Endodermal cell (in vitro differentiated cells): ENCODE data around the gene C17orf75. TPM values are rescaled to one million over a fixed set of nuclear protein-coding genes. Genes with fewer than 3 reads are reported as not detected.

Experiments
- DNase-seq: peaks from one replicate; pipeline ENCODE4 v3.0.0-alpha.2; 2017
- H3K27ac ChIP-seq: 2 replicates; pipeline ENCODE4 v1.5.1; 2013; ENCODE audit warnings: mild to moderate bottlenecking, low read depth, low read length, moderate library complexity
- H3K27me3 ChIP-seq: 2 replicates; pipeline ENCODE4 v1.6.1; 2013; ENCODE audit warnings: mild to moderate bottlenecking, low read length, moderate library complexity; ENCODE audit not compliant: insufficient read depth, control insufficient read depth, poor library complexity, severe bottlenecking
- H3K36me3 ChIP-seq: 2 replicates; pipeline ENCODE4 v1.7.0; 2013; ENCODE audit warnings: mild to moderate bottlenecking, low read length, moderate library complexity; ENCODE audit not compliant: control insufficient read depth, insufficient read depth
- H3K4me1 ChIP-seq: one replicate; pipeline ENCODE4 v1.7.0; 2013; ENCODE audit warnings: low read length; ENCODE audit not compliant: control insufficient read depth, insufficient read depth
- H3K4me3 ChIP-seq: 2 replicates; pipeline ENCODE4 v1.5.1; 2013; ENCODE audit warnings: mild to moderate bottlenecking, low read length, moderate library complexity
- H3K9ac ChIP-seq: 2 replicates; pipeline ENCODE4 v1.6.1; 2013; ENCODE audit warnings: mild to moderate bottlenecking, low read length, moderate library complexity; ENCODE audit not compliant: poor library complexity, severe bottlenecking; ENCODE audit errors: extremely low read depth
- H3K9me3 ChIP-seq: 2 replicates; pipeline ENCODE4 v1.6.1; 2013; ENCODE audit warnings: mild to moderate bottlenecking, low read length, moderate library complexity; ENCODE audit not compliant: control insufficient read depth
- H3K27ac Mint-ChIP-seq: 2 replicates; pipeline ENCODE4 v1.8.0; 2020; ENCODE audit warnings: mixed read lengths
- H3K27me3 Mint-ChIP-seq: 2 replicates; pipeline ENCODE4 v1.8.0; 2021; ENCODE audit warnings: mild to moderate bottlenecking, mixed read lengths; ENCODE audit not compliant: insufficient read depth
- H3K36me3 Mint-ChIP-seq: 2 replicates; pipeline ENCODE4 v1.8.0; 2020; ENCODE audit warnings: low read depth, mixed read lengths
- H3K4me1 Mint-ChIP-seq: 2 replicates; pipeline ENCODE4 v1.8.0; 2020; ENCODE audit warnings: mixed read lengths
- H3K4me3 Mint-ChIP-seq: 2 replicates; pipeline ENCODE4 v1.8.0; 2020; ENCODE audit warnings: mild to moderate bottlenecking, moderate library complexity, mixed read lengths
- H3K9me3 Mint-ChIP-seq: 2 replicates; pipeline ENCODE4 v1.8.0; 2020; ENCODE audit warnings: mild to moderate bottlenecking, mixed read lengths
- WGBS, 2 experiments: methylation state at CpG; one replicate each; pipeline versions ENCODE4 v1.1.5 to v1.1.7; 2013; ENCODE audit warnings: missing lambda C conversion rate in 2 of 2, mixed read lengths in 1 of 2; ENCODE audit not compliant: insufficient coverage in 1 of 2, insufficient read length in 1 of 2; 5-methylcytosine and 5-hydroxymethylcytosine counted together
- total RNA-seq, 2 donors: library from RNA; stranded (reverse); fragmentation: NEBNext Ultra II Directional in 1 of 2; extraction: Animal tissue kit (Norgen Biotek cat#: 25700) in 1 of 2; gene quantifications; 2 replicates in 1 of 2; 3 replicates in 1 of 2; pipeline ENCODE4 v1.2.1, GENCODE V29; 2021
- TF ChIP-seq, protein P1 (sequence below): fragments of 200-600 bp; sonication (generic); conservative IDR thresholded peaks from 2 replicates; pipeline ENCODE4 v1.5.0; 2021; ENCODE audit warnings: antibody characterized with exemption, mild to moderate bottlenecking

C17orf75 gene
- total RNA-seq, 2 donors from 2014 or later = 33.7 to 52.2 TPM

DNA sequence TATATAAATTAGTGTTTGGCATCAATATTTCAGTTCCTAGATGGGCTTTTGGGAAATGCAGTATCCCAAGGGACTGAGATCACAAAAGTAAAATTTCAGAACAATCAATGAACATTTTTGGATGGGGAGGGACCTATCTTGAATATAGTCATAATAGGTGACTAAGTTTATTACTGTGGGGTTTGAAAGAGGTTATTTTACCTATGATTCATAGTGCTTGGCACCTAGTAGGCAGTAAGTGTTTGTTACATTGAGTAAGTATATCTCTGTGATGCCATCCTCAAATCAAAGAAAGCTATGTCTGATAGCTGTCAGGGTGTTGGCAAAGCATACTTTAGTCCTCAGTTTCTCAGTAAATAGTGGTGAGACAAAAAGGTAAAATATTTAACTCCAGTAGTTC, 44.9 kb upstream of the C17orf75 start:
- TF ChIP-seq, protein P1, sequence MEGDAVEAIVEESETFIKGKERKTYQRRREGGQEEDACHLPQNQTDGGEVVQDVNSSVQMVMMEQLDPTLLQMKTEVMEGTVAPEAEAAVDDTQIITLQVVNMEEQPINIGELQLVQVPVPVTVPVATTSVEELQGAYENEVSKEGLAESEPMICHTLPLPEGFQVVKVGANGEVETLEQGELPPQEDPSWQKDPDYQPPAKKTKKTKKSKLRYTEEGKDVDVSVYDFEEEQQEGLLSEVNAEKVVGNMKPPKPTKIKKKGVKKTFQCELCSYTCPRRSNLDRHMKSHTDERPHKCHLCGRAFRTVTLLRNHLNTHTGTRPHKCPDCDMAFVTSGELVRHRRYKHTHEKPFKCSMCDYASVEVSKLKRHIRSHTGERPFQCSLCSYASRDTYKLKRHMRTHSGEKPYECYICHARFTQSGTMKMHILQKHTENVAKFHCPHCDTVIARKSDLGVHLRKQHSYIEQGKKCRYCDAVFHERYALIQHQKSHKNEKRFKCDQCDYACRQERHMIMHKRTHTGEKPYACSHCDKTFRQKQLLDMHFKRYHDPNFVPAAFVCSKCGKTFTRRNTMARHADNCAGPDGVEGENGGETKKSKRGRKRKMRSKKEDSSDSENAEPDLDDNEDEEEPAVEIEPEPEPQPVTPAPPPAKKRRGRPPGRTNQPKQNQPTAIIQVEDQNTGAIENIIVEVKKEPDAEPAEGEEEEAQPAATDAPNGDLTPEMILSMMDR = no peak
- no peak overlapping the region for H3K4me3 ChIP-seq
- H3K4me1 ChIP-seq = peaks cover 5% of the 10 kb centered on the region
- H3K27me3 ChIP-seq = no peaks in the 10 kb centered on the region
- H3K36me3 ChIP-seq = peaks cover 43% of the 10 kb centered on the region
- no peak overlapping the region for H3K4me3 Mint-ChIP-seq
- no peaks in the 10 kb centered on the region for H3K27me3 Mint-ChIP-seq
- peaks cover 19% of the 10 kb centered on the region for H3K36me3 Mint-ChIP-seq
- H3K9me3 ChIP-seq = no peaks in the 10 kb centered on the region
- H3K4me1 Mint-ChIP-seq = peaks cover 7% of the 10 kb centered on the region
- H3K27ac Mint-ChIP-seq = no peak overlapping the region
- no peak for DNase-seq
- H3K9me3 Mint-ChIP-seq = no peaks in the 10 kb centered on the region
- no peak overlapping the region for H3K27ac ChIP-seq
- H3K9ac ChIP-seq = no peak overlapping the region

DNA sequence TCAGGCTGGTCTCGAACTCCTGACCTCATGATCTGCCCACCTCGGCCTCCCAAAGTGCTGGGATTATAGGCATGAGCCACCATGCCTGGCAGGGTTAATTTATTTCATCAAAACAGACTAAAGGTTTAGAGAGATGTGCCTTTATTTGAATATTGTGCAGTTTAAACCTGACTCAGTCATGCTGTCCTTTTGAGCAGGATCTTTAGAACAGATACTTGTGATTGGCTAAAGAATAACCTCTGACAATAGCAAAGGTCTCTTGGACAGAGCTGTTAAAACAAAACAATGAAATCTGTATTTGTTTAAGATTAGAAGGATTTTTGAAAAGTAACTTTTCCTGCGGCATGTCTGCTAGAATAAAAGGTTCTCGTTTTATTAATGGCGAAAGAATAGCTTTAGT, 44.0 kb upstream of the C17orf75 start:
- H3K4me3 Mint-ChIP-seq = no peak overlapping the region
- Histone ChIP-seq H3K27me3 (no peaks in the 10 kb centered on the region), H3K27ac (no peak overlapping the region), H3K9ac (no peak overlapping the region), H3K4me3 (no peak overlapping the region), H3K36me3 (peaks cover 45% of the 10 kb centered on the region), H3K4me1 (peaks cover 5% of the 10 kb centered on the region), H3K9me3 (no peaks in the 10 kb centered on the region)
- WGBS, 2 experiments = 92 to 94% methylated on average over 3 to 5 of the region's 5 CpGs
- peaks cover 7% of the 10 kb centered on the region for H3K4me1 Mint-ChIP-seq
- no peaks in the 10 kb centered on the region for H3K27me3 Mint-ChIP-seq
- peaks cover 27% of the 10 kb centered on the region for H3K36me3 Mint-ChIP-seq
- TF ChIP-seq, protein P1 = no peak
- H3K27ac Mint-ChIP-seq = no peak overlapping the region
- no peaks in the 10 kb centered on the region for H3K9me3 Mint-ChIP-seq
- DNase-seq = no peak

DNA sequence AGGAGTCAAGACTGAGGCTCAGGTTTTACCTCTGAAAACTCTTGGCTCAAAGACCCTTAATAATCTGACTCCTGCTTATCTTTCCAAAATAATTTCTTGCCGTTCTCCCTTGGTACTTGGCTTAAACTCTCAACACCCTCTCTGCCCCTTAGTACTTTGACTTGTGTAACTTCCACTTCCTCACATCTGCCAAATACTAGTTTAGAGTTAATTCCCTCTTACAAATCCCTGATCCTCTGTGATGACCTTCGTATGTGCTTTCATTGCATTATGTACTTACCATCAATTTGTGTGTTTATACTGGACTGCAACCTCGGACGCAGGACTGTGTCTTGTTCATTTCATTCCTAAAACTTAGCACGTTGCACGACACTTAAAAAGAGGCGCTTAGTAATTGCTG, 43.1 kb upstream of the C17orf75 start:
- WGBS, 2 experiments = 96 to 98% methylated on average over 4 to 5 of the region's 7 CpGs

More for the DNA sequence above, 43.1 kb upstream of the C17orf75 start:
- Mint-ChIP-seq H3K36me3 (peaks cover 34% of the 10 kb centered on the region), H3K4me1 (peaks cover 7% of the 10 kb centered on the region), H3K27me3 (no peaks in the 10 kb centered on the region), H3K27ac (no peak overlapping the region), H3K4me3 (no peak overlapping the region), H3K9me3 (no peaks in the 10 kb centered on the region)
- H3K27me3 ChIP-seq = no peaks in the 10 kb centered on the region
- H3K27ac ChIP-seq = no peak overlapping the region
- TF ChIP-seq, protein P1 = no peak
- H3K9ac ChIP-seq = no peak overlapping the region
- no peak overlapping the region for H3K4me3 ChIP-seq
- H3K4me1 ChIP-seq = peaks cover 5% of the 10 kb centered on the region
- no peak for DNase-seq
- H3K36me3 ChIP-seq = peaks cover 54% of the 10 kb centered on the region
- H3K9me3 ChIP-seq = no peaks in the 10 kb centered on the region
